GM19452 (cell line): ENCODE results near the gene FIBP.

Source experiments
- ATAC-seq: cut with Tn5 transposase; IDR thresholded peaks from one replicate; pipeline ENCODE4 v1.9.1; 2021; ENCODE audit not compliant: unreplicated experiment

The FIBP gene

GRCh38 chr11:65860278-65861164 lies 27.8 kb downstream of the FIBP start, which contains the start of gene MUS81:
TSS of gene MUS81 (plus strand) at chr11:65860433. CDS start at chr11:65860754, 321 bp downstream.
- peak; percentile 30 for ATAC-seq

- ATAC-seq = no peak
Observed at GRCh38 chr11:65859812-65860277, 28.4 kb downstream of the FIBP start.

GRCh38 chr11:65859095-65859811 lies 29.0 kb downstream of the FIBP start:
- ATAC-seq = peak; percentile 50

- no peak for ATAC-seq
Observed at GRCh38 chr11:65858681-65859087, 29.6 kb downstream of the FIBP start.

- peak; percentile 47 for ATAC-seq
Observed at GRCh38 chr11:65857853-65858680, 30.2 kb downstream of the FIBP start, which contains the start of gene CFL1. TSS of gene CFL1 (minus strand) at chr11:65858180. CDS start at chr11:65858099, 81 bp downstream.

- peak; percentile 0 for ATAC-seq
Observed at GRCh38 chr11:65857500-65857852, 30.8 kb downstream of the FIBP start.

- ATAC-seq = peak; percentile 27
Observed at GRCh38 chr11:65856689-65857499, 31.4 kb downstream of the FIBP start.

- no peak for ATAC-seq
Observed at GRCh38 chr11:65855927-65856363, 32.3 kb downstream of the FIBP start.

GRCh38 chr11:65854852-65855837 lies 33.1 kb downstream of the FIBP start:
- ATAC-seq = no peak

GRCh38 chr11:65854161-65854592 lies 34.1 kb downstream of the FIBP start:
- no peak for ATAC-seq

- ATAC-seq = no peak
Observed at GRCh38 chr11:65853246-65853979, 34.9 kb downstream of the FIBP start.

GRCh38 chr11:65852508-65853245 lies 35.6 kb downstream of the FIBP start:
- ATAC-seq = no peak

- no peak for ATAC-seq
Observed at GRCh38 chr11:65851811-65852507, 36.3 kb downstream of the FIBP start.

- no peak for ATAC-seq
Observed at GRCh38 chr11:65851083-65851579, 37.1 kb downstream of the FIBP start.

GRCh38 chr11:65850217-65851082 lies 37.8 kb downstream of the FIBP start:
- ATAC-seq = no peak

- no peak for ATAC-seq
Observed at GRCh38 chr11:65849771-65850216, 38.5 kb downstream of the FIBP start.
